ENCODE measurements around the gene MOCOS.
"Not testable (repeated sequence)": the region's sequence is repeated elsewhere in the genome, so short reads cannot be mapped to it uniquely, and the experiment has no call there.

The MOCOS gene

DNA sequence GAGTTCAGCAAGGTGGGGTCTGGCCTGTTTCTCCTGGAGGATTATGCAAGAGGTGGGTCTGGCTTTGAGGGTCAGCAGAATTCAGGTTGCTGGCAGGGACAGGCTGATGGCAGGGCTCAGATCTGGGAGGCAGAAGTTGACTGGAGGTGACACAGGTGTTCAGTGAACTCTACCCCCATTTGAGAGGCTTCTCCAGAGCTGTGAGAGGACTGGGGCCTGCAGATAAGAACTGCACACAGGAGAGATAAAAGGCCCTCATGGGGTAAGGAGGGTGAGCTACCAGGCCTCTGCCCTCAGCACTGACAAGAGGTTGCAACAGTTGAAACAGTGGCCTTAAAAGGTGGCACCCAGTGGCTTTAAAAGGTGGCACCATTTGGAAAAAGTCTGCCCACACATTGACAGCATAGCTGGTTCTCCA, 13.1 kb downstream of the MOCOS start:
- DNase-seq (ENCODE audit: low spot score), result no peak

DNA sequence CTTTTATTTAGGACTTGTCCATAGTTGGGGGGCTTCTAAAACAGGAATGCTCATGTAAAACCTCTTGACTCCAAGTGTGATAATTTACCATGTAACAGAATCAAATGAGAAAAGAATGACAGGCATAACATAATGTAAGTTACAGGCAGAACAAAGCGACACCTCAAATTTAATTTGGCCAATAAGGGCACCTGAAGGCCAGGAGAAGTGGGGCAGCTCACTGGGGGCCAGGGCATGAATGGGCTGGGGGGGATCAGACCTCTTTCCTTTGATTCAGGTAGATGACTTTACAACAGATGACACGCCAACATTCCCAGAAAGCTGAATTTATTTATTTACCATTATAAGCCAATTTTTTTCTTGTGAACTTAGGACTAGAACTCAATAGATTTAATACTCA, 14.5 kb downstream of the MOCOS start:
- no peak for DNase-seq (ENCODE audit: low spot score)

GRCh38 chr18:36203360-36203895, 16.1 kb downstream of the MOCOS start:
- no peak for DNase-seq (ENCODE audit: low spot score)

- DNase-seq (ENCODE audit: low spot score), result no peak
Measured at GRCh38 chr18:36205166-36205565, 17.9 kb downstream of the MOCOS start.

- DNase-seq (ENCODE audit: low spot score), result no peak
Measured at GRCh38 chr18:36207303-36207702, 20.0 kb downstream of the MOCOS start.

DNA sequence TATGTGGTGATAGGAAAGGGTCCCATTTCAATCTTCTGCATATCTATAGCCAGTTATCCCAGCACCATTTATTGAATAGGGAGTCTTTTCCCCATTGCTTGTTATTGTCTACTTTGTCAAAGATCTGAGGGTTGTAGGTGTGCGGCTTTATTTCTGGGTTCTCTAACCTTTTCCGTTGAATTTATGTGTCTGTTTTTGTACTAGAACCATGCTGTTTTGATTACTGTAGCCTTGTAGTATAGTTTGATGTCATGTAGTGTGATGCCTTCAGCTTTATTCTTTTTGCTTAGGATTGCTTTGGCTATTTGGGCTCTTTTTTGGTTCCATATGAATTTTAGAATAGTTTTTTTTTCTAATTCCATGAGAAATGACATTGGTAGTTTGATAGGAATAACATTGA, 20.7 kb downstream of the MOCOS start:
- not testable (repeated sequence) for DNase-seq (ENCODE audit: low spot score)

GRCh38 chr18:36211612-36212065, 24.3 kb downstream of the MOCOS start:
- no peak for DNase-seq (ENCODE audit: low spot score)

DNA sequence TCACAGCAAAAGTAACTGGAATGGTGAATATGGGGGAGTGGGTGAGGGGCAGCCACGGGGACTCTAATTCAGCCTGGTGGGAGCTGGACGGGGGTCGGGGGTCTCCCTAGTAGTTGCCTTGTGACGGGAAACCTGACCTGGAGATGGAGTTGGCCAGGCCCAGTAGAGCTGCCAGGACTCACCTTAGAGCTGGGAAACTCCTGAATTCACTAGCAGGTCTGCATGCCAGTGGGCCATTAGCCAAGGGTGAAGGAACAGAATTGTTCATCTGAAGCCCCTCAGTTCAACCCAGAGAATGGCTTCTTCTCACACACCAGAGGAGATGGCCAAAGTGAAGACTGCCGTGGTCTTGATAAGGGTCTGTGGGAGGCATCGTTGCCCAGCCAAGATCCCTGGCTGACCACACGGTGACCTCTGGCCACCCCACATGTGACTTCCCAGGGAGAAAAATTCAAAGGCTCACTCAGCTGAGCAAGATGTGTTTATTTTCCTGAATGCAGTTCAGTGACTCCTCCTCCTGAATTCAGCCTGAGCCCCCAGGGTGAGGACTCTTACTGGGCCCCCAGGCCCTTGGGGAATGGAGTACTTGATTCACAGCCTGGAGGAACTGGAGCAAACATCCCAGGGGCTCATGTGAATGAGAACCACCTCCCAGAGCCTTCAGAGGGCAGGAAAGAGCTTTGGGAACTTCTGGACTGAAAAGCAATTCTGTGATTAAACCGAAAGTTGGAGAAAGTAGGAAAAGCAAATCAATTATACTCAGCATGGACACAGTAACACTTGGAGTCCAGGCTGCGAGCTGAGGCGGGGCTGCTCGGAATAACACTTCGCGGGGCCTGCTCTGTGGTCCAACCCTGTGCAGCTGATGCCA, 25.2 kb downstream of the MOCOS start:
- no peak for DNase-seq (ENCODE audit: low spot score)

GRCh38 chr18:36214811-36215210, 27.5 kb downstream of the MOCOS start:
- no peak for DNase-seq (ENCODE audit: low spot score)

DNA sequence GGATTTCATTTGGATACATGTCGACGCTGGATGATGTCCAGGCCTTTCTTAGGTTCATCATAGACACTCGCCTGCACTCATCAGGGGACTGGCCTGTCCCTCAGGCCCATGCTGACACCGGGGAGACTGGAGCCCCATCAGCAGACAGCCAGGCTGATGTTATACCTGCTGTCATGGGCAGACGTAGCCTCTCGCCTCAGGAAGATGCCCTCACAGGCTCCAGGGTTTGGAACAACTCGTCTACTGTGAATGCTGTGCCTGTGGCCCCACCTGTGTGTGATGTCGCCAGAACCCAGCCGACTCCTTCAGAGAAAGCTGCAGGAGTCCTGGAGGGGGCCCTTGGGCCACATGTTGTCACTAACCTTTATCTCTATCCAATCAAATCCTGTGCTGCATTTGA, 28.3 kb downstream of the MOCOS start:
- DNase-seq (ENCODE audit: low spot score), result no peak

- DNase-seq (ENCODE audit: low spot score), result no peak
Measured at GRCh38 chr18:36217348-36217747, 30.1 kb downstream of the MOCOS start.

GRCh38 chr18:36229188-36229587, 41.9 kb downstream of the MOCOS start:
- no peak for DNase-seq (ENCODE audit: low spot score)

- not testable (repeated sequence) for DNase-seq (ENCODE audit: low spot score)
Measured at GRCh38 chr18:36240510-36240909, 53.2 kb downstream of the MOCOS start.

DNA sequence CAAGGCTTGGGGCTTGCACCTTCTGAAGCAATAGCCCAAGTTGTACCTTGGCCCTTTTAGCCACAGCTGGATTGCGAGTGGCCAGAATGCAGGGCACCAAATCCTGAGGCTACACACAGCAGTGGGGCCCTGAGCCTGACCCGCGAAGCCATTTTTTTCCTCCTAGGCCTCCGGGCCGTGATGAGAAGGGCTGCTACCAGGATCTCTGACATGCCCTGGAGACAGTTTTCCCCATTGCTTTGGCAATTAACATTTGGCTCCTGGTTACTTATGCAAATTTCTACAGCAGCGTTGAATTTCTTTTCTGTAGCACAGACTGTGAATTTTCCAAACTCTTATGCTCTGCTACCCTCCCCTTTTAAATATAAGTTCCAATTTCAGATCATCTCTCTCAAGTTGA, 54.5 kb downstream of the MOCOS start:
- no peak for DNase-seq (ENCODE audit: low spot score)

GRCh38 chr18:36247036-36247435, 59.7 kb downstream of the MOCOS start:
- DNase-seq (ENCODE audit: low spot score), result no peak

- DNase-seq (ENCODE audit: low spot score), result no peak
Measured at GRCh38 chr18:36249392-36249791, 62.1 kb downstream of the MOCOS start.

DNA sequence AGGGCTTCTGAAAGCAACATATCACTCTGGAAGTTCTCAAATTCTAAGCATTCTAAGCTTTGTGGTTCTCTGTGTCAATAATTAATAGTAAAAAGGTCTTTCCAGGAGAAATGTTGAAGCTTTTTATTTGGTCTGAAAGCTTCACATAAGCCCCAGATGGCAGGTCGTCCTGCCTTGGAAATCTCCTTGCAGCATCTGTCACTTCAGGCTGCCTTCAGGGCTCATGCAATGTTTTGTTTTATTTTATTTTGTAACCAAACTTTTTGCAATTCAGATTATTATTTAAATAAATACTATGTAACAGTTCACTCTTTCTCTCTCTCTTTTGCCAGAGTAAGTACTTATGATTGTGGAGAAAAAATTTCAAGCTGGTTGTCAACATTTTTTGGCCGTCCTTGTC, 63.5 kb downstream of the MOCOS start:
- DNase-seq (ENCODE audit: low spot score), result no peak

DNA sequence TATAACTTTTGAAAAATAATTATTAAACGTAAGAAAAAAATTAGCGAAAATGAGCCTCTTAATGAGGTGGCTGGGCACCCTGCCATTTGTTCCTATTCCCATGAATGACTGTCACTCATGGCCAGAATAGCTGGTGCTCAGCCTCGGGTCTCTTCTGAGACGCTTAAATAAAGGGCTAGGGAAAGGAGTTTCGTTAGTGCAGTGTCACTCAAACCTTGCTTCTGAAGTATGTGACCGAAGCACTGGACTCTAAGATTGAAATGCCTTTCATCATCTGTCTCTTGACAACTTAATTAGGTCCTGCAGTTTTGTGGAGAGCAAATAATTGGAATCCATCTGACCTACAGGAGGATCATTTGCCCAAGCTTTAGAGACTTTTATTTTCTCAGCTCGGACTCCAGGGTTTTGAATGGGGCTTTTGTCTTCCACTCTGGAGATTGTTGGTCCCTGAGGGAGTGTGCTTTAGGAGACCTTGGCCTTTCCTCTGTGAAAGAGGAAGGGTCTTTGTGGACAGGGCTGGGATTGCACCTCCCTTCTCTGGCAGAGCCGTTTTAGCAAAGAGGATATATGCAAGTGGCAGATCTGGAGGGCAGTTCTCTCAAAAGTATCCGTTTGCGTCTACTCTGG, 67.9 kb downstream of the MOCOS start:
- DNase-seq (ENCODE audit: low spot score), result no peak

DNA sequence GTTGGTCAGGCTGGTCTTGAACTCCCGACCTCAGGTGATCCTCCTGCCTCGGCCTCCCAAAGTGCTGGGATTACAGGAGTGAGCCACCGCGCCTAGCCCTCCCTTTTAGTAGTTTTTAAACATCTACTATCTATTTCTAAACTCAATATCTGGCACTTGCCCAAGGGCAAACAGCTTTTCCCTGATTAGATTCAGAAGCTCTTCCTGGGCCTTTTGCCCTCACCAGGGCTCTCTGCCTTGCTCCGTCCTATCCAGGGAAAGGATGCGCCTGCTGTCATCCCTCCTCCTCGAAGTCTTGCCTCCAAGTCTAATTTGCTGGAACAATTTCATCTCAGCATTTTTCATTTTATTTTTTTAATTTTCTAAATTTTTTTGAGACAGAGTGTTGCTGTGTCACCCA, 68.8 kb downstream of the MOCOS start:
- DNase-seq (ENCODE audit: low spot score), result no peak

DNA sequence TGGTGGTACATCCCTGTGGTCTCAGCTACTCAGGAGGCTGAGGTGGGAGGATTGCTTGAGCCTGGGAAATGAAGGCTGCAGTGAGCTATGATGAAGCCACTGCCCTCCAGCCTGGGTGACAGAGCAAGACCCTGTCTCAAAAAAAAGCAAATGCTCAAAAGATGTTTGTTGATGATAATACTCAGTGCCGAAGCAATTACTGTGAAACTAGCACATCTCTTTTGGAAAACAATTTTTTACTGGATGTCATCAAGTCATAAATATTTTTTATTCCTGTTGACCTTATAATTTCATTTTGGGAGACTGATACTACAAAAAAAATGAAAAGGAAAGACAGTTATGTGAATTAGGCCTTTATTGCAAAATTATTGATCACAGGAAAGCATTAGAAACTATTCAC, 75.7 kb downstream of the MOCOS start:
- no peak for DNase-seq (ENCODE audit: low spot score)

DNA sequence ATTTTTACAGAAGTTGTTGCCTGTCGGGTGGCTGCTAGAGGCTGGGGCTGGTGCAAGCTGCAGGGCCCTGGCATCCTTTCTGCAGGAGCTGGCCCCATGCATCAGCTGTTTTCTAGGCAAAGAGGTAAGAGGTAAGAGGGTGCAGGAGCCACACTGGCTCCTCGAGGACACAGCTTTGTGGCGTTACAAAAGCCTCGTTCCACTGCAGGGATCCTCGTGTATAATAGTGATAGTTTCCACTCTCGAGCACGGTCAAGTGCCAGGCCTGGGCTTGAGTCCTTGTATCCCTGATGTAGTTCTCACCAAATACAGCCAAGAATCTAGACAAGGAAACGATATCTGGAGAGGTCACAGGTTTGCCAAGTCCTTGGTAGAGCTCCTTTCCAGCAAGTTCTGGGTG, 77.0 kb downstream of the MOCOS start:
- no peak for DNase-seq (ENCODE audit: low spot score)

DNA sequence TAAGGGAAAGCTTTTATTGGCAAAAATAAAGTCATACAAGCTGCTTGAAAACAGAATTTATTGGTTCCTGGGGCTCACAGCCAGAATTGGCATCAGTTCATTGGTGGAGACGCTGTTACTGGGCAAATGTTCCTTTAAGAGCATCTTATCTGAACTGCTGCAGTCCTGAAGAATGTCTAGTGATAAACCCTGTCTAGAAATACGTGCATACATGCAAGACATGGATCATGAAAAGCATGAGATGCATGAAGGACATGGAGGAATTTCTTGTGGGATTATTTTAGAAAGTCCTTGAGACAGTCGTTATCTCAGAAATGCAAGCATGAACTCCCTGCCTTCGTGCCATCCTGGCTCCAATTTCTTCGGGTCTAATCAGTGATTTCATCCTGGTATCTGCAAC, 77.7 kb downstream of the MOCOS start:
- no peak for DNase-seq (ENCODE audit: low spot score)

DNA sequence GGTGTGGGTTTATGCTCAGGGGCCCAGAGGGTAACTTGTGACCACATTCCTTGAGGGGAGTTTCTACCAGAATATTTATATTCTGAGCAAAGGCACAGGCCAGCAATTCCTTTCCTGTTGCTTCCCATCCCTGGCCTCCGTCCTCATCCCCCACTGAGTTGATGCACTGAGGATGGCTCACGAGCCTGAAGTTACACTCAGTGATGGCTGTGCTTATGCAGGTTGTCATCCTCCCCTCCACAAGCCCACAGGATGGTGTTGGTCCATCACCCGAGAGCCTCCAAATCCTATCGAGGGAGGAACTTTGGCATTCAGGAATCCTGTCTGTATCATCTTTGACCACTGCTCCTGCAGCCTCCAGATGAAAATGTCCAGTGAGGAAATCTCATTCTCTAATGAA, 81.9 kb downstream of the MOCOS start:
- no peak for DNase-seq (ENCODE audit: low spot score)

Data from hepatic stellate cell (primary cell).